ENCODE data around the gene BCR. TPM values are rescaled to one million over a fixed set of nuclear protein-coding genes. Genes with fewer than 3 reads are reported as not detected.

The BCR gene
- total RNA-seq, 2 experiments from 2014 or later: 42.2 to 51.3 TPM

- POLR2A ChIA-PET: no interaction called here
- CTCF ChIA-PET (ENCODE audit: unreplicated experiment): interaction anchor here (0.7 kb wide), 1 partner anchor 74 kb away, joined by 3 read pairs; no protein-coding TSS in a partner anchor
- BruUV-seq (replicated peaks): no TSS peak
- no peak overlapping the region for H3K27ac ChIP-seq (ENCODE audit: low read depth, low read length, poor library complexity, severe bottlenecking)
- intact Hi-C loops (cut with micrococcal nuclease; ENCODE audit: unreplicated experiment): no loop called here
- no peaks in the 10 kb centered on the region for H3K9me3 ChIP-seq (ENCODE audit: low read length)
- H3K79me2 ChIP-seq (ENCODE audit: insufficient read depth, low read depth, low read length): no peaks in the 10 kb centered on the region
- no peak overlapping the region for H3K4me3 ChIP-seq (ENCODE audit: low read depth, low read length, poor library complexity, severe bottlenecking)
- H3K4me2 ChIP-seq (ENCODE audit: low read length): no peak overlapping the region
- no peak for DNase-seq (ENCODE audit: low spot score)
- peaks cover 50% of the 10 kb centered on the region for H3K4me1 ChIP-seq (ENCODE audit: insufficient read depth, low read length, poor library complexity, severe bottlenecking)
- H3K9me2 ChIP-seq (ENCODE audit: insufficient read depth, low read length): no peaks in the 10 kb centered on the region
- no peak for TF ChIP-seq EZH2phosphoT487 (IDR thresholded peaks at IDR 0.05; ENCODE audit: borderline replicate concordance, low read depth, low read length)
- TF ChIP-seq, protein P1, sequence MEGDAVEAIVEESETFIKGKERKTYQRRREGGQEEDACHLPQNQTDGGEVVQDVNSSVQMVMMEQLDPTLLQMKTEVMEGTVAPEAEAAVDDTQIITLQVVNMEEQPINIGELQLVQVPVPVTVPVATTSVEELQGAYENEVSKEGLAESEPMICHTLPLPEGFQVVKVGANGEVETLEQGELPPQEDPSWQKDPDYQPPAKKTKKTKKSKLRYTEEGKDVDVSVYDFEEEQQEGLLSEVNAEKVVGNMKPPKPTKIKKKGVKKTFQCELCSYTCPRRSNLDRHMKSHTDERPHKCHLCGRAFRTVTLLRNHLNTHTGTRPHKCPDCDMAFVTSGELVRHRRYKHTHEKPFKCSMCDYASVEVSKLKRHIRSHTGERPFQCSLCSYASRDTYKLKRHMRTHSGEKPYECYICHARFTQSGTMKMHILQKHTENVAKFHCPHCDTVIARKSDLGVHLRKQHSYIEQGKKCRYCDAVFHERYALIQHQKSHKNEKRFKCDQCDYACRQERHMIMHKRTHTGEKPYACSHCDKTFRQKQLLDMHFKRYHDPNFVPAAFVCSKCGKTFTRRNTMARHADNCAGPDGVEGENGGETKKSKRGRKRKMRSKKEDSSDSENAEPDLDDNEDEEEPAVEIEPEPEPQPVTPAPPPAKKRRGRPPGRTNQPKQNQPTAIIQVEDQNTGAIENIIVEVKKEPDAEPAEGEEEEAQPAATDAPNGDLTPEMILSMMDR (conservative IDR thresholded peaks at IDR 0.05; ENCODE audit: low read length): no peak
- no peak overlapping the region for H2AFZ ChIP-seq (ENCODE audit: low read length)
- no peaks in the 10 kb centered on the region for H4K20me1 ChIP-seq (ENCODE audit: insufficient read depth, low read length)
- peaks cover 16% of the 10 kb centered on the region; the same call in 1 of the 2 replicates for H3K36me3 ChIP-seq (ENCODE audit: insufficient read depth, low read length)
Observed at GRCh38 chr22:23251445-23252093, 71.3 kb downstream of the BCR start.

- no peak overlapping the region for H3K27ac ChIP-seq (ENCODE audit: low read depth, low read length, poor library complexity, severe bottlenecking)
- intact Hi-C loops (cut with micrococcal nuclease; ENCODE audit: unreplicated experiment): no loop called here
- no peaks in the 10 kb centered on the region for H4K20me1 ChIP-seq (ENCODE audit: insufficient read depth, low read length)
- H3K4me3 ChIP-seq (ENCODE audit: low read depth, low read length, poor library complexity, severe bottlenecking): no peak overlapping the region
- H3K36me3 ChIP-seq (ENCODE audit: insufficient read depth, low read length): peaks cover 33% of the 10 kb centered on the region
- H3K79me2 ChIP-seq (ENCODE audit: insufficient read depth, low read depth, low read length): no peaks in the 10 kb centered on the region
- H3K9me3 ChIP-seq (ENCODE audit: low read length): no peaks in the 10 kb centered on the region
- TF ChIP-seq EZH2phosphoT487 (IDR thresholded peaks at IDR 0.05; ENCODE audit: borderline replicate concordance, low read depth, low read length): no peak
- TF ChIP-seq, protein P1 (conservative IDR thresholded peaks at IDR 0.05; ENCODE audit: low read length): no peak
- no peak overlapping the region for H2AFZ ChIP-seq (ENCODE audit: low read length)
- no peaks in the 10 kb centered on the region for H3K9me2 ChIP-seq (ENCODE audit: insufficient read depth, low read length)
- POLR2A ChIA-PET: interaction anchor here (1.7 kb wide), 1 partner anchor 12 kb away, joined by 4 read pairs; no protein-coding TSS in a partner anchor
- no TSS peak for BruUV-seq (replicated peaks)
- DNase-seq (ENCODE audit: low spot score): no peak
- H3K4me2 ChIP-seq (ENCODE audit: low read length): no peak overlapping the region
- H3K4me1 ChIP-seq (ENCODE audit: insufficient read depth, low read length, poor library complexity, severe bottlenecking): peaks cover 34% of the 10 kb centered on the region
- CTCF ChIA-PET (ENCODE audit: unreplicated experiment): interaction anchor here (0.6 kb wide), 1 partner anchor 18 kb away, joined by 3 read pairs; no protein-coding TSS in a partner anchor
Observed at GRCh38 chr22:23253475-23254055, 73.3 kb downstream of the BCR start.
